Transverse colon (tissue), 4 donors: ENCODE results near the gene PPFIA1.

Experiments
- EP300 ChIP-seq: sonication (generic); formaldehyde crosslinking; IDR thresholded peaks from one replicate; pipeline ENCODE4 v1.6.1; 2017; ENCODE audit warnings: antibody characterized with exemption, low read depth
- POLR2A ChIP-seq: fragments of 450-650 bp; IDR thresholded peaks from one replicate; pipeline ENCODE4 v1.6.1; 2016; ENCODE audit warnings: antibody characterized with exemption, mild to moderate bottlenecking, moderate library complexity
- POLR2AphosphoS5 ChIP-seq, 3 donors: sonication (generic); formaldehyde crosslinking; IDR thresholded peaks; one replicate each; pipeline ENCODE4 v1.6.1; 2016; ENCODE audit warnings: antibody characterized with exemption in 3 of 3
- TF ChIP-seq, protein P1 (sequence below), 5 experiments: fragments of 200-600 bp in 3 of 5; fragments of 450-650 bp in 2 of 5; sonication (generic) in 3 of 5; IDR thresholded peaks; 1 replicate in 2 of 5; 2 replicates in 3 of 5; pipeline ENCODE4 v1.5.1; 2016 to 2017; ENCODE audit warnings: antibody characterized with exemption in 5 of 5, inconsistent platforms in 3 of 5, mild to moderate bottlenecking in 2 of 5, moderate library complexity in 1 of 5

DNA sequence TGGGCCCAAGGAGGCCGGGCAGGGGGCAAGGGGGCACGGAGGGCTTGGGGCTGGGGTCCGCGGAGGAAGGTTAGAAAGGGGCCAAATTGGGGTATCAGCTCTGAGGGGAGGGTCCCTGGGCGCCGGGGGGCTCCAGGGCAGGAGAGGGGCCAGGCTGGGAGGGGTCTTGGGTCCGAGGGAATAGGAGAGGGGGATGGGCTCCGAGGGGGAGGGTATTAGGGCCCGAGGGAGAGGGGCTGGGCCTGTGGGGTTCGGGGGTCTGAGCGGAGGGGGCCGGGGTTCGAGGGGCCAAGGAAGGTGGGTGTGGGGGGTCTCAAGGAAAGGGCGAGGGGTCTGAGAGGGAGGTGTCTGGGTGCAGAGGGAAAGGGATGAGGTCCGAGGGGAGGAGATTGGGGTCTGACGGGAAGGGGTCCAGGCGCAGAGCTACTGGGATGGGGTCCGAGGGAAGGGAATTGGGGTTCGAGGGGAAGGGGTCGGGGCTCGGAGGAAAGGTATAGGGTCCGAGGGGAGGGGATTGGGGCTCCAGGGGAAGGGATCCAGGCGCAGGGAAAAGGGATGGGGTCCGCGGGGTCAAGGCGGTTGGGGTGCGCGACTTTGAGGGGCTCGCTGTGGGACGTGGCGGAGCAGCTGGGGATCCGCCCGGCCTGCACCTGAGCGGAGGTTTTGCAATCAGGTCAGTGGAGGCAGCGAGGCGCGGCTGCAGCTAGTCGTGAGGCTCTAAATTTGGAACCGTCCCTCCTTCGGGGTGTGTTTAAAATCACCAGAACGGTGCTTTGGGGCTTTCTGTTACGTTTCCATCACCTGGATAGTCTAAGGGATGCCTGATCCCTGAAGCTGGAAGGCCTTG is 128.6 kb downstream of the PPFIA1 start:
- TF ChIP-seq POLR2A: no peak
- TF ChIP-seq, protein P1, sequence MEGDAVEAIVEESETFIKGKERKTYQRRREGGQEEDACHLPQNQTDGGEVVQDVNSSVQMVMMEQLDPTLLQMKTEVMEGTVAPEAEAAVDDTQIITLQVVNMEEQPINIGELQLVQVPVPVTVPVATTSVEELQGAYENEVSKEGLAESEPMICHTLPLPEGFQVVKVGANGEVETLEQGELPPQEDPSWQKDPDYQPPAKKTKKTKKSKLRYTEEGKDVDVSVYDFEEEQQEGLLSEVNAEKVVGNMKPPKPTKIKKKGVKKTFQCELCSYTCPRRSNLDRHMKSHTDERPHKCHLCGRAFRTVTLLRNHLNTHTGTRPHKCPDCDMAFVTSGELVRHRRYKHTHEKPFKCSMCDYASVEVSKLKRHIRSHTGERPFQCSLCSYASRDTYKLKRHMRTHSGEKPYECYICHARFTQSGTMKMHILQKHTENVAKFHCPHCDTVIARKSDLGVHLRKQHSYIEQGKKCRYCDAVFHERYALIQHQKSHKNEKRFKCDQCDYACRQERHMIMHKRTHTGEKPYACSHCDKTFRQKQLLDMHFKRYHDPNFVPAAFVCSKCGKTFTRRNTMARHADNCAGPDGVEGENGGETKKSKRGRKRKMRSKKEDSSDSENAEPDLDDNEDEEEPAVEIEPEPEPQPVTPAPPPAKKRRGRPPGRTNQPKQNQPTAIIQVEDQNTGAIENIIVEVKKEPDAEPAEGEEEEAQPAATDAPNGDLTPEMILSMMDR (IDR thresholded peaks at IDR 0.05): no peak
- TF ChIP-seq POLR2AphosphoS5 (IDR thresholded peaks at IDR 0.05): no peak
- TF ChIP-seq EP300: no peak
